Measurements from ENCODE around the gene DTYMK.

- TF ChIP-seq CTCF (conservative IDR thresholded peaks at IDR 0.05) (no peak), ZFX (IDR thresholded peaks at IDR 0.05) (no peak)
Measured at GRCh38 chr2:241720099-241720498, 33.5 kb upstream of the DTYMK start.
